GM21423 (cell line): ENCODE results near the gene NOTCH2NLA.
"Not testable (repeated sequence)": the region's sequence is repeated elsewhere in the genome, so short reads cannot be mapped to it uniquely, and the experiment has no call there.

Experiments
- ATAC-seq: cut with Tn5 transposase; IDR thresholded peaks from one replicate; pipeline ENCODE4 v1.9.1; 2021; ENCODE audit warnings: mild to moderate bottlenecking, moderate library complexity; ENCODE audit not compliant: unreplicated experiment

NOTCH2NLA gene

GRCh38 chr1:146228710-146229477 lies at the start of gene NOTCH2NLA:
TSS of gene NOTCH2NLA (minus strand) at chr1:146229021. CDS start at chr1:146189337, 39,684 bp downstream.
- ATAC-seq, result not testable (repeated sequence)

GRCh38 chr1:146278346-146278745 lies 49.5 kb upstream of the NOTCH2NLA start:
- ATAC-seq, result peak; percentile 61

DNA sequence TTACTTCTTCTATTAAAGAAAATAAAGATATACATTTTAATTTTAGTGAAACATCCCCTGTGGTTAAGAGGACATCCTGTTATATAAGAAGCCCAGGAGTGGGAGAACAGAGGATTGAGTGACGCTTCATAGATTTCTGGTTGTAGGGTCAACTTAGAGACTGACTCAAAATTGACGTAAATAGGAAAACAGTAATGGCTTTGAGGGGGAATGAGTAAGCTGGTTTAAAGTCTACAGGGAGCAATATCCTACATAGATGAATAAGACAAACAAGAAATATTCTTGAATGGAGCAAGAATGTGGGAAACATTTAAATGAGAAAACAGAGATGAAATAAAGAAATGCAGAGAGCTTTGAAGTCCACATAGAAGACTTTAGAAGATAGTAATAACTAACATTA lies 48.3 kb upstream of the NOTCH2NLA start:
- not testable (repeated sequence) for ATAC-seq

DNA sequence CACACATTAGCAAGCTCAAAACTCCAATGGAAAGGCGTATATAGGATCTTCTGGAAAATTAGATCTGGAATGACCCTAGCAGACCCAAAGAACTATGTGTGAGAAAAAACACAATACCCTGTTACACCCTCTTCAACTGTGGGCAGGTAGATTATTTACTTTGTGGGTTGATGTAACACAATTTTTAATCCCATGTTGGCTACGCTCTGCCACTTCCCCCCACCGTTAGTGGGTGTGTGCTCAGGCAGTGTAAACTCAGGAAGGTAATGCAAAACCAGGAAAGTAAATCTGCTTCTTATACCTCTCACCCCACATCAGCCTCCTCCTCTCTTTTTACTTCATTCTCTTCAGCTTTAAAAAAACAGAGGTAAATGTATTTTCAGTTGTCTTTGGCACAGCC lies 45.3 kb upstream of the NOTCH2NLA start:
- not testable (repeated sequence) for ATAC-seq

DNA sequence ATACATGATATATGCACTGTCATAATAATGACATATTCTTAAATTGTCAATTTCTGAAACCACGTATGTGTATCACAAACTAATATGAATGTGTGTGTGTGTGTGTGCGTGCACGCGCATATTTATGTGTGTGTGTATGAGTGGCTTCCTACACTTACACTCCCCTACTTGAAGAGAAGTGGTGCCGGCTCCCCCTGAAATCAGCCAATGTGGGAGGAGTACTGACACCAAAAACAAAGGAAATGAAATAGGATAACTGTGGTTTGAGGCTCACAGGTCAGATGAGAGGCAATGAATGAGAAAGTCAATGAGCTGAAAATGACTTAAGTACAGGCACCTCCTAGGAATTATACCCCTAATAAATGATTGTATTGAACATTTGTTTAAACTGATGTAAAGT lies 44.4 kb upstream of the NOTCH2NLA start:
- not testable (repeated sequence) for ATAC-seq

GRCh38 chr1:146272734-146273133 lies 43.9 kb upstream of the NOTCH2NLA start:
- ATAC-seq, result not testable (repeated sequence)

- ATAC-seq, result not testable (repeated sequence)
Observed at GRCh38 chr1:146271977-146272376, 43.2 kb upstream of the NOTCH2NLA start.

DNA sequence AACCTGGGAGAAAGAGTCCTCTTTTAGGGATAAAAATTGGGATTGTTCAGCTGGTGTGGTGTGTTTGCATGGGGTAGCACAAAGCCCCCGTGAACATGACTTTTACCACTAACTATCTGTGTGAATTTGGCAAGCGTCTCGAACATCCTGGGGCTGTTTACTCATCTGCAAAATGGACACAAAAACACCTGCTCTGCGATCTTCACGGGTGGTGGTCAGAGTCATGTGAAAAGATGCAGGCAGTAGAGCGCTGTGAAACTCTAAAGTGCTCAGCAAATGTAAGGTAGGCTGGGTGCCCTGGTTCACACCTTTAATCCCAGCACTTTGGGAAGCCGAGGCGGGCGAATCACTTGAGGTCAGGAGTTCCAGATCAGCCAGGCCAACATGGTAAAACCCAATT lies 41.3 kb upstream of the NOTCH2NLA start:
- not testable (repeated sequence) for ATAC-seq

DNA sequence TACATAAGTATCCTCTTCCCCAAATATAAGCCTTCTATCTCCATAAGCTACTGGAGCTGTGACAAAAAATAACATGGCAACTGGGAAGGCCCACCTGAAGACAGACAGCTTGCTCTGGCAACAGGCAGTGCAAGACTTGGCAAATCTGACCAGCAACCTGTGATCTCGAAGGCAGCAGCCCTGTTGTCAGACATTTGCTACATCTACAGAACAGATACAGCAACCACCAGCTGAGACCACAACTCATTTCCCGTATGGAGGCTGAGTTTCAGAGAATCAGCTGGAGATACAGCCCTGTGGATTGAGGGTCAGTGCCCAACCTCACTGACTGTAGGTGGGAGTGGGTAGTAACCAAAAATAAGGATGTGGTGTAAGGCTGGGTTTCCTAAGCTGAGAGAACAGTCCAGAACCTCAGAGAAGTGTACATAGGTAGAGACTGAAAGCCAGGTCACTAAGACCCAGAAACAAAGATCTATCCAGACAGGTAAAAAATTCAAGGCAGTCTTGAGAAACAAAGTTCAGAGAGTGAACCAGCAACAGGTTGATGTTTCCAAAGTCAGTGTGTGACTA lies 37.4 kb upstream of the NOTCH2NLA start:
- not testable (repeated sequence) for ATAC-seq

DNA sequence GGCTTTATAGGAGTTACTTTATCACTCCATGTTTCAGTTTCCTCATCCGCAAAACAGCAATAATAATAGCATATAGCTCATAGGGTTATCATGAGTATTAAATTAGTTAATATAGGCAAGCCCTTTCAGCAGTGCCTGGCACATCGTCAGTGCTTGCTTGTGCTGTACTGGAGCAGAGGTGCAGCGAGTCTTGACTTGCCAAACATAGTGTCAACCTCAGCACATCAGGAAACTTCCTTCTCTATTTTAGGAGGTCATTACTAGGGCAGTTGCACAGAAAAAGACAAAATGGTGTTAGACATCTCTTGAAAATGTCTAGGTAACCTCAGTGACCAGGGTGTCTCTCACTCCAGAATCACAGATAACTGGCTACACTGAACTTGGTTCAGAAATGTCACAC lies 35.9 kb upstream of the NOTCH2NLA start:
- ATAC-seq, result not testable (repeated sequence)

GRCh38 chr1:146260006-146260730 lies 31.3 kb upstream of the NOTCH2NLA start:
- not testable (repeated sequence) for ATAC-seq

GRCh38 chr1:146257992-146258552 lies 29.3 kb upstream of the NOTCH2NLA start:
- ATAC-seq, result not testable (repeated sequence)

GRCh38 chr1:146254569-146255197 lies 25.9 kb upstream of the NOTCH2NLA start:
- ATAC-seq, result peak; percentile 48

DNA sequence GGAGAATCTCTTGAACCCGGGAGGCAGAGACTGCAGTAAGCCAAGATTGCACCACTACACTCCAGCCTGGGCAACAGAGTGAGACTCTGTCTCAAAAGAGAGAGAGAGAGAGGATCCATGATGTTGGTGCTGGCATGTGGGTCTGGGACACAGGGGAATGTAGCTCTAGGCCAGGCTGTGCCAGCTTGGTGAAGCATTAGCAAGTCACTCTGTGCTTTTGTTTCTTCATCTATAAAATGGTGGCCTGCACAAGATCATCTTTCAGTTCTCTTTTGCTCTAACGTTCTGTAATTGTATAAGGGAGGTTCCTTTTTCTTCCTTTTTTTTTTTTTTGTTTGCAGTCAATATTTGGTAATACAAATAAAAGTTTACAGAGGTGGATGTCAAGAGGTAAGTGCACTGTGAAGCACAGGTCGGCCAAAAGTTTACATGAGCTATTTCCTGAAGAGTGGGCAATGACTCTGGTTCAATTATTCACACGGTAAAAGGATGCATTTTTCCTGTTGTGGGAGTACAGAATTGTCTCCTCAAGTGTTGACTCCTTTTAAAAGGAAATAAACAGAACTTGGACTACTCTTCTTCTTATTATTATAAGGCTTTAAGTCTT lies 24.5 kb upstream of the NOTCH2NLA start:
- not testable (repeated sequence) for ATAC-seq

- ATAC-seq, result not testable (repeated sequence)
Observed at GRCh38 chr1:146251523-146251922, 22.7 kb upstream of the NOTCH2NLA start.

GRCh38 chr1:146248643-146249042 lies 19.8 kb upstream of the NOTCH2NLA start:
- not testable (repeated sequence) for ATAC-seq

- not testable (repeated sequence) for ATAC-seq
Observed at GRCh38 chr1:146236626-146237025, 7.8 kb upstream of the NOTCH2NLA start.

DNA sequence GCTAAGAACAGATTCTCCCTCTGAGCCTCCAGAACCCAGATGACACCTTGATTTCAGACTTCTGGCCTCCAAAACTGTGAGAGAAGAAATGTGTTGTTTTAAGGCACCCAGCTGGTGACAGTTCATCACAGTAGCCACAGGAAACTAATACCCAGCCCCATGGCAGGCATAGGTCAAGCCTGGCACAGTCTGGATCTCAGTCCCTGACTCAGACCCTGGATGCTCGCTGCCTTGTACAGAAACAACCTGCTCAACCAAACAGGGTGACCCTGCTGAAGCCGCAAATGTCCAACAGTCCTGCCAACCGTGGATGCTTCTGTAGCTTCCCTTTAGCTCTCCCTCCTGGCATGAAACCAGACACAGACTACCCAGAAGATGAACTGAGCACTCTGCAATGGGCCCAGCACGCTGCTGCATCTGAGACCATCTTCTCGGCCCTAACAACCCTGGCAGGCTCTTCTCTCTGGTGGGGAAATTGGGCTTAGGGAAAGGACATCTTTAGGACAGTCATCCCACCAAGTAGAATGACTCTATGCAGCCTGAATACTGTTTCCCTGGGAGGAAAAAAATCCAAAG lies 7.3 kb upstream of the NOTCH2NLA start:
- not testable (repeated sequence) for ATAC-seq

DNA sequence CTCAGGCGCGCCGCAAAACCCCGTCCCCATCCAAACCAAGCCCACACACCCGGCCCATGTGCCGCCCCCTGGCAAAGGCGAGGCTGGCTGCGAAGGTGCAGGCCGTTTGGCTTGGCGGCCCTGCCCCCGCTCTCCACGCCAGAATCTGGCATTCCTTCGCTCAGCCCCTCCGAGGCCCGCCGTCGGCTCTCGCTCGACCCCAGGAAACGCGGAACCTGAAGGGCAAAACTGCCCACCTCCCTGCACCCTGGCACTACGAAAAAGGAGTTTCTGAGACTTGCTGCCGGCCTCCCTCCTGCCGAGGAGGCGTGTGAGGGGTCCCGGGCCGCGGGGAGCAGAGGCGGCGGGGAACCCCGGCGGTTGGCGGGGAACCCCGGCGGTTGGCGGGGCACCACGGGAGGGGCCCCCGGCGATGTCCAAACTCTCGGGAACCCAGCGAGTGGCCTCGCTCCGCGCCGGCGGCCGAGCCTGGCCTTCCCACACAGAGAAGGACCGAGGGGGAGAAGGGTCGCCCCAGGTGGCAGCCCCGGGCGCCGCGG lies 608 bp downstream of the NOTCH2NLA start:
- ATAC-seq, result not testable (repeated sequence)

DNA sequence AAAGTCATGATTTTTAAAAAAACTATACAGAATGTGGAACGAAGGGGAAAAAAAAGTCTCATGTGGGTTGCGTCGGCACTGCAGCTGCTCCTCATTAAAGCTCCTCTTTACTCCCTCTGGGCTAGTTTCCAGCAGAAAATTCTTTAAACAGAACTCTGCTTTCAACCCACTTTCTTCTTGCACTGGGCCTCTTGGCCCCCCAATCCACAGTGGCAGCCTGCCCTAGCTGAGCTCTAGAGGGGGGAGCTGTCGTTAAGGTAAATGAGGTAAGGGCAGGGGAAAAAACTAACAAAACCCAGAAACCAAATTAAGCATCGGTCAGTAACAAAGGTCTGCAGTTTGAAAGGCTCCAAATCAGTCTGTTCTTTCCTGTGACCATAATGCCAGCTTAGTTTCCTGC lies 54.3 kb downstream of the NOTCH2NLA start:
- not testable (repeated sequence) for ATAC-seq
